ENCODE results near the gene LZTR1.

The LZTR1 gene

GRCh38 chr22:21014726-21015465, 32.8 kb downstream of the LZTR1 start, which contains the start of gene P2RX6:
Gene P2RX6 (plus strand): TSS chr22:21015165. CDS start chr22:21015175, 10 bp downstream.
- H3K4me3 ChIP-seq (ENCODE audit: control insufficient read depth, low read depth, low read length): peak within 1 kb of the TSS; percentile 56
- DNase-seq (ENCODE audit: low read depth): no peak
- TF ChIP-seq CTCF (IDR thresholded peaks at IDR 0.05; ENCODE audit: control insufficient read depth, insufficient read depth, low read depth, low read length, missing control alignments): no peak

GRCh38 chr22:21015466-21016006, 33.4 kb downstream of the LZTR1 start:
- TF ChIP-seq CTCF (IDR thresholded peaks at IDR 0.05; ENCODE audit: control insufficient read depth, insufficient read depth, low read depth, low read length, missing control alignments): no peak
- no peak for DNase-seq (ENCODE audit: low read depth)

GRCh38 chr22:21016644-21017420, 34.7 kb downstream of the LZTR1 start:
- no peak overlapping the region for H3K4me3 ChIP-seq (ENCODE audit: control insufficient read depth, low read depth, low read length)
- no peak for DNase-seq (ENCODE audit: low read depth)
- no peak for TF ChIP-seq CTCF (IDR thresholded peaks at IDR 0.05; ENCODE audit: control insufficient read depth, insufficient read depth, low read depth, low read length, missing control alignments)

More at GRCh38 chr22:21015466-21016006, 33.4 kb downstream of the LZTR1 start:
- peak overlapping the region; percentile 56 for H3K4me3 ChIP-seq (ENCODE audit: control insufficient read depth, low read depth, low read length)

GRCh38 chr22:21018314-21018713, 36.2 kb downstream of the LZTR1 start:
- DNase-seq (ENCODE audit: low read depth): no peak
- no peak overlapping the region for H3K4me3 ChIP-seq (ENCODE audit: control insufficient read depth, low read depth, low read length)
- TF ChIP-seq CTCF (IDR thresholded peaks at IDR 0.05; ENCODE audit: control insufficient read depth, insufficient read depth, low read depth, low read length, missing control alignments): no peak

GRCh38 chr22:21020802-21021429, 38.8 kb downstream of the LZTR1 start:
- no peak for DNase-seq (ENCODE audit: low read depth)
- no peak overlapping the region for H3K4me3 ChIP-seq (ENCODE audit: control insufficient read depth, low read depth, low read length)
- peak; percentile 56 for TF ChIP-seq CTCF (IDR thresholded peaks at IDR 0.05; ENCODE audit: control insufficient read depth, insufficient read depth, low read depth, low read length, missing control alignments)

- H3K4me3 ChIP-seq (ENCODE audit: control insufficient read depth, low read depth, low read length): no peak overlapping the region
- no peak for TF ChIP-seq CTCF (IDR thresholded peaks at IDR 0.05; ENCODE audit: control insufficient read depth, insufficient read depth, low read depth, low read length, missing control alignments)
- no peak for DNase-seq (ENCODE audit: low read depth)
Measured at GRCh38 chr22:21022507-21022906, 40.4 kb downstream of the LZTR1 start.
